GM18520 (cell line): ENCODE data around the gene SBK2.
"Not testable (repeated sequence)": the region's sequence is repeated elsewhere in the genome, so short reads cannot be mapped to it uniquely, and the experiment has no call there.

Experiments
- ATAC-seq: cut with Tn5 transposase; IDR thresholded peaks from one replicate; pipeline ENCODE4 v1.9.1; 2021; ENCODE audit not compliant: unreplicated experiment

SBK2 gene

DNA sequence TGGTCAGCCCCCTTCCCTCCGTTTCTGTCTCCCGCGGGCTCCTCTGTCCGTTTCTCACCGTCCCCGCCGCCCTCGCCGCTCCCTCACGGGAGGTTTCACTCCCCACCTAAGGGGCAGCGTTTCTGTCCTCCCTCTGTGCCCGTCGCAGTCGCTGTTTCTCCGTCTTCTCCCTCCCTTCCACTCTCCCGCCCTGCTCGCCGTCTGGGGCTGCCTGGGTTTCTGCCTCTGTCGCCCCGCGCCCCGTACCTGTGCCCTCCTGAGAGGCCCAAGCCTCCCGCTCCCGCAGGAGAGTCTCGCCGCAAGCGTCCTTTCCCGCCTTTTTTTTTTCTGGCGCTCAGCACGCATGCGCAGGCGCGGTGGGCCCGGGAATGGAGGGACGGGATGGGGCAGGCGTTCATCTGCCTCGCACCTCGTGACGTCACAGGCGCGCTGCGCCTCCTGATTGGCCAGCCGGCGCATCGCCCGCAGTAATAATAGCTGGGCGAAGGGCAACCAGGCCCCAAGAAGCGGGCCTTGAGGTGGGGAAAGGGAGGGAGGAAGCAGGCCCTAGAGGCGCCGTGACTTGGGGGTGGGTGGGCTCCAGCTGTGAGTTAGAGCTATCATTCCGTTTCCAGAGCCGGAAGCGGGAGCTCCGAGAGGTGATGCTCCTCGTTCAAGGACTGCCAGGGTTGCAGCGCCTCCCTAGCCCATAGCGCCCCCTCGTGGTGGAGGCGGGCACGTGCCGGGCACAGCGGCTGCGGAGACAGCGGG lies 33.3 kb downstream of the SBK2 start:
- ATAC-seq = peak; percentile 90

DNA sequence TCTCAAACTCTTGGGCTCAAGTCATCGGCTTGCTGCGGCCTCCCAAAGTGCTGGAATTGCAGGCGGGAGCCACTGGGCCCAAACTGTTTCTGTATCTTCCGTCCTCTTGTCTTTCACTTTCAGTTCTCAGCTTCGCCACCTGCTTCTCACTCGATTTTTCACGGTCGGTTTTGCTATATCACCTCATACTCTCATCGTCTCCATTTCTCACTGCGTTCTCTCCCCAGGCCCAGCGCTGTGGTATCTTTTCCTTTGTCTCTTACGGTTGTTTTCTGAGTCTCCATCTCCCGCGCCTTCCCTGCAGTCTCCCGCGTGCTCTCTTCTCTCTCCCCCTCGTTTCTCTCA lies 33.8 kb downstream of the SBK2 start:
- ATAC-seq = no peak

GRCh38 chr19:55502197-55502952 lies 34.6 kb downstream of the SBK2 start:
- ATAC-seq = no peak

DNA sequence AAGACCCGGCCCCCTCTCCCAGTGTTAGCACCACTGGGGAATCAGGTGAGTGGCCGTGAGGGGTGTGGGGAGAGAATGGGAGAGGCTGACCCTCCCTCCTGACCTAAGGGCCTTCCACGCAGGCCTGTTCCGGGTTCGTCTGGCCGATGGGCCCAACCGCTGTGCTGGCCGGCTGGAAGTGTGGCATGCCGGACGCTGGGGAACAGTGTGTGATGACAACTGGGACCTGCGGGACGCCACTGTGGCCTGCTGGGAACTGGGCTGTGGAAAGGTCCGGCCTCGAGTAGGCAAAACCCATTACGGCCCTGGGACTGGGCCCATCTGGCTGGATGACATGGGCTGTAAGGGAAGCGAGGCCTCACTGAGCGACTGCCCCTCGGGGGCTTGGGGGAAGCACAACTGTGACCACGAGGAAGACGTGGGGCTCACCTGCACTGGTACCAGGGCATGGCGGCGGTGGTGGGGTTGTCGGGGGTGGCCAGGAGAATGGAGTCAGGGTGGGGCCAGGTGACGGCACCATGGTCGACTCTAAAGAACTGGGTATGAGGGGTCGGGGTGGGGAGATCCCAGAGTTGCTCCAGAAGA lies 36.5 kb downstream of the SBK2 start:
- ATAC-seq = no peak

- ATAC-seq = no peak
Measured at GRCh38 chr19:55498246-55498840, 38.6 kb downstream of the SBK2 start.

DNA sequence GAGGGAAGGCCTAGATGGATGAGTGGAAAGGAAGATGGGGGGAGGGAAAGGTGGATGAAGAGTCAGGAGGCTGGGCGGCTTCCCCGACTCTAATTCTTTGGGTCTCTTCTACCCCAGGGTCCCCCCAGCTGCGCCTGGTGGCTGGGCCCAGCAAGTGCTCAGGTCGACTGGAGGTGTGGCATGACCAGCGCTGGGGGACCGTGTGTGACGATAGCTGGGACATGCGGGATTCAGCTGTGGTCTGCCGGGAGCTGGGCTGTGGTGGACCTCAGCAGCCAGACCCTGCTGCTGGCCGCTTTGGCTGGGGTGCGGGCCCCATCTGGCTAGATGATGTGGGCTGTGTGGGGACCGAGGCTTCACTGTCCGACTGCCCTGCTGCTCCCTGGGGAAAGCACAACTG lies 39.2 kb downstream of the SBK2 start:
- ATAC-seq = no peak

DNA sequence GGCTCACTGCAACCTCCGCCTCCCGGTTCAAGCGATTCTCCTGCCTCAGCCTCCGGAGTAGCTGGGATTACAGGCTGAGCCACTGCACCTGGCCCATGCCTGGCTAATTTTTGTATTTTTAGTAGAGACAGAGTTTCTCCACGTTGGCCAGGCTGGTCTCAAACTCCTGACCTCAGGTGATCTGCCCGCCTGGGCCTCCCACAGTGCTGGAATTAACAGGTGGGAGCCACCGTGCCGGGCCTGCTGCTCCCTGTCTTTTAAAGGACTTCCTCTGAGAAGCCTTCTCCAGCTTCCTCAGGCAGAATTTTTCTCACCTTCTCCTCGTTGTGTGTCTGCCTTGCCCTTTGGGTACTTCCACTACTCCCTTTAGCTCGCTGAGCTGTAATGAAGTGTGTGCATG lies 40.1 kb downstream of the SBK2 start:
- ATAC-seq = not testable (repeated sequence)

DNA sequence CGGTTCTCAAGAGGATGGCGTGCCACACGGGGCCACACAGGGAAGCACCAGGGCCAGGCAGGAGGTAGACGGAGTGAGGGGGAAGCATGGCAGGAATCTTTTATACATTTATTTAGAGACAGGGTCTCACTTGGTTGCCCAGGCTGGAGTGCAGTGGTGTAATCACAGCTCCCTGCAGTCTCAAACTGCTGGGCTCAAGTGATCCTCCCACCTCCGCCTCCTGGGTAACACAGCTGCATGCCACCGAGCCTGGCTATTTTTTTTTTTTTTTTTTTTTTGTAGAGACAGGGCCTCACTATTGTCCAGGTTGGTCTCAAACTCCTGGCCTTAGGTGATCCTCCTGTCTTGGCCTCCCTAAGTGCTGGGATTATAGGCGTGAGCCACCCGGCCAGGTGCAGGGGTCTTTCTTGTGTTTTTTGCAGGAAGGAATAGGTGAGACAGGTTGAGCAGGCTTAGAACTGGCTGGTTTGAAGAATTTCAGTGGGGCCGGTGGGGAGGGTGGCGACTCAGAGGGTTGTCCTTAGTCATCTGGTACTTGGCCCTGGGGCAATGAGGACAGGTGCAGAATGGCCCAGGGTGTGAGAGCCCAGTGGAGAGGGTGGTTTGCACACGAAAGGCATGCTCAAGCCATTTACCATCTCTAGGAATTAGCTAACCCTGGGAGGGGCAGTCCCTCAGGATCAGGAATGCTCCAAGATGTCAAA lies 41.1 kb downstream of the SBK2 start:
- ATAC-seq = no peak

DNA sequence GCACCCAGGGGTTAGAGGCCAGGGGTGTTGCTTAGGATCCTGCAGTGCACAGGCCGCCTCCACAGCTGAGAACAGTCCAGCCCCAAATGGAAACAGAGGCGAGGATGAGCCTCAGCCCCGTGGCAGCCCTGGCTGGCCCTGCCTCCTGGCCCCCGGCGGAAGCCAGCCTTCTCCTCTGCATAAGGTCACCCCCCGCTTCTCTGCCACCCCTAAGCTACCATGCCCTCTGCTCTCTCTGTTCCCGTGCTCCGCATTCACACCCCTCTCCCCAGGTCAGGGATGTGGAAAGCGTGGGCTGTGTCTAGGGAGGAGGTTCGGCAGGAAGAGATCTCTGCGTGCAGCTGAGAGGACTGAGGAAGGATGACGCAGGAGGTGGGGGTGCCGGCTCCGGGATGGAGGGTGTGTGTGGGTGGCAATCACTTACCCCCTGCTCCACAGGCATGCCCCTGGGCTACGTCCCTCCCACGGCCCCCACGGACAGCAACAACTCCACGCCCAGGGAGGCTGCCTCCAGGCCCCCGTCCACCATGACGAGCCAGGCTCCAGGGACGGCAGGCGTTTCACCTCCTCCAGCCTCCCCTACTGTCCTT lies 42.7 kb downstream of the SBK2 start:
- ATAC-seq = no peak

GRCh38 chr19:55493645-55494171 lies 43.2 kb downstream of the SBK2 start:
- ATAC-seq = no peak

DNA sequence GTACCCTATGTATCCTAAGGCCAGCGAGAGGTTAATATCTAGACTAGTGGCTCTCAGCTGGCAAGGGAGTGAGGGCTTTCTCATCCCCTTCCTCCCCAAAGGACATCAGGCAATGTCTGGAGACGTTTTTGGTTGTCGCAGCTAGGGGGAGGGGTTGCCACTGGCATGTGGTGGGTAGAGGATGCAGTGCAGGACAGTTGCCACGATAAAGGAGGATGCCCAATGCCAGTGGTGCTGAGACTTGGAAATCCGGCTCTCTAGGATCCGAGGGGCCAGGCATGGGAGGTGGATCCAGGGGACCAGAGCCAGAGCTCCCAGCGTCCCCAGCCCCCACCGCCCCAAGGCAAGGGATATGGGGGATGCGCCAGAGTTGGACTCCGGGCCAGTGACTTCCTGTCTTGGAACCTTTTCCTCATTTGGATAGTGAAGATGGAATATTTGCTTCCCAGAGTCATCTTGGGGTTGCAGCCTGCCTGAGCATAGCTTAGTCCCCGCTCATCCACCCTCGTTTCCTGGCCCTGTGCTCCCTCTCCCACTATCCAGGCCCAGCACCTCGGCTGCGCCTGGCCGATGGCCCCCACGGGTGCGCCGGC lies 43.8 kb downstream of the SBK2 start:
- ATAC-seq = no peak

DNA sequence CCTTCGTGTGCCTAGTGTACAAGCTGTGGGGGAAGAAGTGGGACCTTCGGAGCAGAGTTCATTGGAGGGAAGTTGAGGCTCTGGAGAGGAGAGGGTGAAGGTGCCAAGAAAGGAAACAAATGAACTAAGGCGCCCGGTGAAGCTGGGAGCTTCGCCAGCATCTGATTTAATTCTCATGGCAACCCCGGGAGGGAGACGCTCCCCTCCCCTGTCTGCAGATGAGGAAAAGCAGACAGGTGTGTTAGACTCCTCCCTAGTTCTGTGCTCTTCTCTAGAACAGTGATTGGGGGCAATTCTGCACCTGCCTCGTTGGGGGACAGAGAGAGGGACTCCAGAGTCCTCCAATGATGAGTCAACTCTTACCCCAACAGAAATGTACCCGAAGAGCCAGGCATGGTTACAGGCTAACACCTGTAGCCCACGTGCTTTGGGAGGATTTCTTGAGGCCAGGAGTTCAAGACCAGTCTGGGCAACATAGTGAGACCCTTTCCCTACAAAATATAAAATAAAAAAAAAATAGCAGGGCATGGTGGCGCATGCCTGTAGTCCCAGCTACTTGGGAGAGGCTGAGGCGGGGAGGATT lies 44.5 kb downstream of the SBK2 start:
- ATAC-seq = no peak

DNA sequence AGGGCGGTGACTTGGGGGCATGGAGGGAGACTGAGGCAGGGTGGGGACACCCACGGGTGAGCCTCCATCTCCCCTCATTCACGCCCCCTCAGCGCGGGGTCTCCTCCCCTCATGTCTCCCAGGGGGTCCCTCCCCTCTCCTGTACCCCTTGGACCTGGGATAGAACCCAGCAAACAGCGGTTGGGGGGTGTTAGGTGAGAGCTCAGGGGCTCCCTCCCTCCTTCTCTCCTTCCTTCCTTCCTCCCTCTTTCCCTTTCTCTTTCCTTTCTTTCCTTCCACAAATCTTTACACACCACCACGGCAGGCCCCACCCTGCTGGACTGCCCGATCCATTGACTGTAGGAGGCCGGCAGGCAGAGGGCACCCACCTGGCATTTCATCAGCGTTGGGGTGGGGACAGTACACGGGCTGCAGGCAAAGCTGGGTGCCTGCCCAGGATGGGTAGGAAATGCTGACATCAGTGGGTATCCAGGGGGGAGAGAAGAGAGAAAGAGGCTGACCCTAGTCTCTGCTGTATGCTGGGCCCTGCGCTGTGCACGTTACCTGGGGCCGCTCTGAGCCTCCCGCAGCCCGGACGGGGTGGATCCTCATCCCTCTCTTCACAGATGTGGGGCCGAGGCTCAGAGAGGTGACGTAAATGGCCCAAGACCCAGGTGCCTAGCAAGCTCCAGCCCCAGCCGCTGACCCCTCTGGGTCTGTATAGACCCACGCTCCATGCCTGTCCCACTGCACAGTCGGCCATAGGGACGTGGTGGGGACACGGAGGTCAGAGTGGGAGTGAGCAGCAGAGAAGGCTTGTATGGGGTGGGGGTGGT lies 45.2 kb downstream of the SBK2 start:
- ATAC-seq = no peak

DNA sequence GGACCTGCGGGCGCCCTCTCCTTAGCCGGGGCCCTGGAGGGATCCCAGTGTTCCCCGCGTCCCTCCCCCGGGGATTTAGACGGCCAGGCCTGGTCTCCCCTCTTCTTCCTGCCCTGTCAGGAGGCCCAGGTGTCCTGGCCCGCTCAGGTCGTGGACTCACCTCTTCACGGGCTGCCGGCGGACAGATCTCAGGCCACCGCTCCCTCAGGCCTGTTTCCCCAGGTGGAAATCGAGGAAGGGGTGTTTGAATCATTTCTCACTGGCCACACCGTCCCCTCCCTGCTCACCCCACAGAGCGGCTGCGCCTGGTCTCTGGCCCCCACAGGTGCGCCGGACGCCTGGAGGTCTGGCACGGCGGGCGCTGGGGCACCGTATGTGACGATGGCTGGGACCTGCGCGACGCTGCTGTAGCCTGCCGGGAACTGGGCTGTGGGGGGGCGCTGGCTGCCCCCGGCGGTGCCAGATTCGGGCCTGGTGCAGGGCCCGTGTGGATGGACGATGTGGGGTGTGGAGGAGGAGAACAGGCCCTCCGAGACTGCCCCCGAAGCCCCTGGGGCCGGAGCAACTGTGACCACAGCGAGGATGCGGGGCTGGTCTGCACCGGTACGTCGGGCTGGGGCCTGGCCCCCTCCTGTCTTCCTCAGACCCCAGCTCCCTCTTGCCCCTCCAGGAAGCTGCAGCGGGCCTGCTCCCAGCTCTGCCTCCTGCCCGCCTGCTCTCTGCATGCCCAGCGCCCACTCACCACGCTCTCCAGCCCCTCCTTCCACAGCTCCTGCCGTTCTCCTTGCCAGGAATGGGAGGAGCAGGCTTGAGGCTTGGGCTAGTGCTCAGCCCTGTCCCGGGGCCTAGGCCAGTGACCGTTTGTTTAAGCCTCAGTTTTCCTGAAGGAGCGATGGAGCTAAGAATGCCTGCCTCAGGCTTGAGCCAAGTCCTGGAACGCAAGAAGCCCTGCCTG lies 46.2 kb downstream of the SBK2 start:
- no peak for ATAC-seq

GRCh38 chr19:55489711-55490477 lies 47.0 kb downstream of the SBK2 start:
- no peak for ATAC-seq

DNA sequence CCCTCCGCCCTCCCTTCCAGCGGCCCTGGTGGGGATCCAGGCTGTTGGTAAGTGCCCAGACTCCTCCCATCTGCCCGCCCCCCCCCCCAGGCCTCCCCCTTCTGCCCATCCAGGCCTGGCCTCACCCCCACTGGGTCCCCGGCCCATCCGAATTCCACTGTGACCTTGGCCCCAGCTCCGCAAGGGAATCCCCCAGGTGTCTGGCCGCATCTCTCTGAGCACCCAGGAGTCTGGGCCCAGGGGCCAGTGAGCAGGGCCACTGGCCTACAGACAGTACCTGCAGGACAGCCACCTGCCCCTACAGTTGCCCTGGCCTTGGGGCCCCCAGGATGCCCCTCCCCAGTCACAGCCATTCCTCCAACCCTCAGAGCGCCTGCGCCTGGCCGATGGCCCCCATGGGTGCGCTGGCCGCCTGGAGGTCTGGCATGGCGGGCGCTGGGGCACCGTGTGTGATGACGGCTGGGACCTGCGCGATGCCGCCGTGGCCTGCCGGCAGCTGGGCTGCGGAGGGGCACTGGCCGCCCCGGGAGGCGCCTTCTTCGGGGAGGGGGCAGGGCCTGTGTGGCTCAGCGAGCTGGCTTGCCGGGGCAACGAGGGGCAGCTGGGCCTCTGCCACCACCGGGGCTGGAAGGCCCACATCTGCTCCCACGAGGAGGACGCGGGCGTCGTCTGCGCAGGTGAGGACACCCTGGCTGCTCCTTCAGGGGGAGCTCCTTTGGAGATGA lies 47.8 kb downstream of the SBK2 start:
- no peak for ATAC-seq
